ENCODE data around the gene RFESD. TPM values are rescaled to one million over a fixed set of nuclear protein-coding genes. Genes with fewer than 3 reads are reported as not detected.

RFESD gene
- total and polyA plus RNA-seq, 7 donors, result 1.2 to 4.9 (median 1.7) TPM; not detected in 1

DNA sequence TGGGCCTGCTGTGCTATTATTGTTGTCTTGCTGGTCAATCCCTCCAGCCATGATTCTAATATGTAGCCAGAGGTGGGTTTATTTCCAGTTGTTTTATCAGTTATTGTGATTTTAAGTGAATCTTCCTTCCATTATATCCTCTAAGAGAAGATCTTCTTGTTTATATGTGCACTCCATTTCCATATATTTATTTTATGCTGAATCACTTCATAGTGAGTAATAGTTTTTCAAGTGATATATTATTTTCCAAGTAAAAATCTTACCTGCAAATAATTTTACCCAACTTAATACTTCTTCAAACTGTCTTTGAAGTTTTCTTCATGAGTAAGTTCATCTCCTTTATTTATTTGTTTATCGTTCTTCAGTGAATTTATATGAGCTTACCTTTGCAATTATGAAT is 40.2 kb upstream of the RFESD start:
- peaks cover 0 to 21% (median 0%) of the 10 kb centered on the region in 4 donors for H3K36me3 ChIP-seq
- TF ChIP-seq POLR2AphosphoS5 (IDR thresholded peaks at IDR 0.05) (no peak), EP300 (IDR thresholded peaks at IDR 0.05) (no peak), POLR2A (IDR thresholded peaks at IDR 0.05) (no peak)
- TF ChIP-seq, protein P1, sequence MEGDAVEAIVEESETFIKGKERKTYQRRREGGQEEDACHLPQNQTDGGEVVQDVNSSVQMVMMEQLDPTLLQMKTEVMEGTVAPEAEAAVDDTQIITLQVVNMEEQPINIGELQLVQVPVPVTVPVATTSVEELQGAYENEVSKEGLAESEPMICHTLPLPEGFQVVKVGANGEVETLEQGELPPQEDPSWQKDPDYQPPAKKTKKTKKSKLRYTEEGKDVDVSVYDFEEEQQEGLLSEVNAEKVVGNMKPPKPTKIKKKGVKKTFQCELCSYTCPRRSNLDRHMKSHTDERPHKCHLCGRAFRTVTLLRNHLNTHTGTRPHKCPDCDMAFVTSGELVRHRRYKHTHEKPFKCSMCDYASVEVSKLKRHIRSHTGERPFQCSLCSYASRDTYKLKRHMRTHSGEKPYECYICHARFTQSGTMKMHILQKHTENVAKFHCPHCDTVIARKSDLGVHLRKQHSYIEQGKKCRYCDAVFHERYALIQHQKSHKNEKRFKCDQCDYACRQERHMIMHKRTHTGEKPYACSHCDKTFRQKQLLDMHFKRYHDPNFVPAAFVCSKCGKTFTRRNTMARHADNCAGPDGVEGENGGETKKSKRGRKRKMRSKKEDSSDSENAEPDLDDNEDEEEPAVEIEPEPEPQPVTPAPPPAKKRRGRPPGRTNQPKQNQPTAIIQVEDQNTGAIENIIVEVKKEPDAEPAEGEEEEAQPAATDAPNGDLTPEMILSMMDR (IDR thresholded peaks at IDR 0.05), result no peak
- WGBS, 2 donors, result 93 to 99% methylated on average over 1 of the region's 1 CpG
- no peak overlapping the region for H3K27ac ChIP-seq
- DNase-seq, result no peak
- H3K27me3 ChIP-seq, result no peaks in the 10 kb centered on the region
- no peaks in the 10 kb centered on the region for H3K9me3 ChIP-seq
- H3K4me1 ChIP-seq, result no peaks in the 10 kb centered on the region
- intact Hi-C loops (cut with DNase I), result no loop called here
- H3K4me3 ChIP-seq, result no peak overlapping the region

DNA sequence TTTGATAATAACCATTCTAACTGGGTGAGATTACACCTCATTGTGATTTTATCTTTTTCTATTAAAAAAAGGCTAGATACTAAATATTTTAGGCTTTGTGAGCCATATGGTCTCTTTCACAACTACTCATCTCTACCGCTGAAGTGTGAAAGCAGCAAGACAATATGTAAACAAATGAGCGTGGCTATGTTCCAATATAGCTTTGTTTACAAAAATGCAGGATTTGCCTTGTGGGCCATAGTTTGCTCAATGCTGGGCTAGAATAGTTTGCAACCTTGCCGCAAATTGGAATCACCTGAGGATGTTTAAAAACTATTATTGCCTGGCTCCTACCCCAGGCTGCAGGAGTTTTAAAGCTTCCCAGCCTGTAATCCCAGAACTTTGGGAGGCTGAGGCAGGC is 36.9 kb upstream of the RFESD start:
- Histone ChIP-seq H3K9me3 (no peaks in the 10 kb centered on the region), H3K4me3 (no peak overlapping the region), H3K27me3 (no peaks in the 10 kb centered on the region), H3K36me3 (no peaks in the 10 kb centered on the region), H3K27ac (no peak overlapping the region), H3K4me1 (no peaks in the 10 kb centered on the region)
- TF ChIP-seq POLR2A (IDR thresholded peaks at IDR 0.05) (no peak), POLR2AphosphoS5 (IDR thresholded peaks at IDR 0.05) (no peak), EP300 (IDR thresholded peaks at IDR 0.05) (no peak)
- TF ChIP-seq, protein P1 (IDR thresholded peaks at IDR 0.05), result no peak
- 45 to 67% methylated on average over 3 of the region's 3 CpGs for WGBS, 2 donors
- no peak for DNase-seq
- intact Hi-C loops (cut with DNase I), result no loop called here

DNA sequence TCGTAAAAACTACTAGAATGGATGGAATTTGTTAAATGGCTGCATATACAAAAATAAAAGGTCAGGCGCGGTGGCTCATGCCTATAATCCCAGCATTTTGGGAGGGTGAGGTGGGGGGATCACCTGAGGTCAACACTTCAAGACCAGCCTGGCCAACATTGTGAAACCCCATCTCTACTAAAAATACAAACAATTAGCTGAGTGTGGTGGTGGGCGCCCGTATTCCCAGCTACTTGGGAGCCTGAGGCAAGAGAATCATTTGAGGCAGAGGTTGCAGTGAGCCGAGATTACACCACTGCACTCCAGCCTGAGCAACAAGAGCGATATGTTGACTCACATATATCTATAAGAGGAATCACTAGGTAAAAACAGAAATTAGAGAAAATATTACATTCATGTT is 36.0 kb upstream of the RFESD start:
- no peaks in the 10 kb centered on the region for H3K36me3 ChIP-seq
- no peaks in the 10 kb centered on the region for H3K9me3 ChIP-seq
- DNase-seq, result no peak
- H3K27me3 ChIP-seq, result no peaks in the 10 kb centered on the region
- H3K4me3 ChIP-seq, result no peak overlapping the region
- no peak overlapping the region for H3K27ac ChIP-seq
- TF ChIP-seq POLR2AphosphoS5 (IDR thresholded peaks at IDR 0.05), result no peak
- TF ChIP-seq EP300 (IDR thresholded peaks at IDR 0.05), result no peak
- TF ChIP-seq POLR2A (IDR thresholded peaks at IDR 0.05), result no peak
- TF ChIP-seq, protein P1 (IDR thresholded peaks at IDR 0.05), result no peak
- 92 to 95% methylated on average over 7 of the region's 7 CpGs for WGBS, 2 donors
- intact Hi-C loops (cut with DNase I), result no loop called here
- H3K4me1 ChIP-seq, result no peaks in the 10 kb centered on the region

DNA sequence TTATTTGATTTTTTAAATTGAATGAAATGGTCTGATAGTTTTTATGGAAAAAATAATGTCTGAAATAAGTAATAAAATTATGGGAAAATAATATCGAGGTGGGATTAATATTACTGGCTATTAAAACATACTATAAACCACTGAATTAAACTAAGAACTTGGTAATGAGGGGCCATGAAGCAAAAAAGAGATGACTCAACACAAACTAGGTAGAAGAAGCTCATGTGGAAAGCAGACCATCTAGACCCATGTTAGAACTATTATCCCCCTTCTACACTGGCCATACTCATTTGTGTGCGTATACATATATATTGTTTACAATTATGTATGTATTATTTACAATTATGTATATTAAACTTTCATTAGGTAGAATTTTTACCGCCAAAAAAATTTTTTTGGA is 35.2 kb upstream of the RFESD start:
- TF ChIP-seq EP300 (IDR thresholded peaks at IDR 0.05) (no peak), POLR2AphosphoS5 (IDR thresholded peaks at IDR 0.05) (no peak), POLR2A (IDR thresholded peaks at IDR 0.05) (no peak)
- TF ChIP-seq, protein P1 (IDR thresholded peaks at IDR 0.05), result no peak
- intact Hi-C loops (cut with DNase I), result no loop called here
- WGBS, 2 donors, result 95% methylated on average over 3 of the region's 3 CpGs
- H3K9me3 ChIP-seq, result no peaks in the 10 kb centered on the region
- H3K27ac ChIP-seq, result no peak overlapping the region
- H3K4me3 ChIP-seq, result no peak overlapping the region
- no peaks in the 10 kb centered on the region for H3K27me3 ChIP-seq
- no peak for DNase-seq
- H3K4me1 ChIP-seq, result no peaks in the 10 kb centered on the region
- H3K36me3 ChIP-seq, result no peaks in the 10 kb centered on the region

DNA sequence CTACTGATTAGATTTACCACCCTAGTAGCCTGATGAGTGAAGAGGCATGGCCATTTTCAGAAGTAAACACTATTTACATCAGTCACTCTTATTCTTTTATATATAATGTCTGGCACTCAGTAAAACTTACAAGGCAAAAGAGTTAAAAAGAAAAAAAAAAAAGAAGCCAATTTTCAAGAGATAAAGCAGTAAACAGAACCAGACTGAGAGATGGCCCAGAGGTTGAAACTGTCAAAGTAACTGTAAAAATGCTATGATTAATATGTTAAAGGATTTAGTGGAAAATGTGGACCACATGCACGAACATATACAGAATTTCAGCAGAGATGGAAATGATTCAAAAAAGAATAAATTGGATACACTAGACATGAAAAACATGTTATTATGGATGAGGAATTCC is 33.1 kb upstream of the RFESD start:
- H3K4me3 ChIP-seq, result no peak overlapping the region
- no peak for DNase-seq
- H3K4me1 ChIP-seq, result no peaks in the 10 kb centered on the region
- no peaks in the 10 kb centered on the region for H3K9me3 ChIP-seq
- no peaks in the 10 kb centered on the region for H3K36me3 ChIP-seq
- H3K27ac ChIP-seq, result no peak overlapping the region
- TF ChIP-seq POLR2AphosphoS5 (IDR thresholded peaks at IDR 0.05), result no peak
- intact Hi-C loops (cut with DNase I), result no loop called here
- H3K27me3 ChIP-seq, result peaks cover 0 to 13% (median 0%) of the 10 kb centered on the region in 3 donors
- WGBS, 2 donors, result 92 to 95% methylated on average over 1 of the region's 1 CpG

All from sigmoid colon (tissue), 7 donors.